GM12865 (cell line): ENCODE measurements around the gene FTCDNL1.

Experiments
- DNase-seq: peaks from one replicate; pipeline ENCODE4 v3.0.0; 2010; ENCODE audit warnings: low read depth
- H3K4me3 ChIP-seq: 2 replicates; pipeline ENCODE4 v1.5.1; 2011; ENCODE audit warnings: mild to moderate bottlenecking, low read depth, low read length, control low read depth
- TF ChIP-seq, protein P1 (sequence below): IDR thresholded peaks from 2 replicates; pipeline ENCODE4 v1.5.1; 2011; ENCODE audit warnings: low read length, control low read depth, low read depth, inconsistent platforms; ENCODE audit not compliant: insufficient read depth; ENCODE audit errors: missing control alignments

FTCDNL1 gene

DNA sequence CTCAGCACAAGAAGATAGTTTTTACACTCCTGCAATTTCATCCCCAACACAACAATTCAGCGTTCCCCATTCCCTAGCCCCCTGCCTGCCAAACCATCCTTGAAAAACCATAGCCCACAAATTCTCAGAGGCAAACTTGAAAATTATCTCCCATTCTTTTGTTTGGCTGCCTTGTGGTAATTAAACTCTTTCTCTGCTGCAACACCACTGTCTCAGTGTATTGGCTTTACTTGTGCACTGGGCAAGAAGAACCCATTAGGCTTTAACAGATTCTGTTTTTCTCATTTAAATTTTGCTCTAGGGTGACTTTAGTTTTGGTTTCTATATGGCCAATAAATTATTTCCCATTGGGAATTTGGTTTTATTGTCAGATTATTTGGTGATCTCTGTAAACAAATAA lies 23.2 kb upstream of the FTCDNL1 start:
- no peak overlapping the region for H3K4me3 ChIP-seq
- TF ChIP-seq, protein P1, sequence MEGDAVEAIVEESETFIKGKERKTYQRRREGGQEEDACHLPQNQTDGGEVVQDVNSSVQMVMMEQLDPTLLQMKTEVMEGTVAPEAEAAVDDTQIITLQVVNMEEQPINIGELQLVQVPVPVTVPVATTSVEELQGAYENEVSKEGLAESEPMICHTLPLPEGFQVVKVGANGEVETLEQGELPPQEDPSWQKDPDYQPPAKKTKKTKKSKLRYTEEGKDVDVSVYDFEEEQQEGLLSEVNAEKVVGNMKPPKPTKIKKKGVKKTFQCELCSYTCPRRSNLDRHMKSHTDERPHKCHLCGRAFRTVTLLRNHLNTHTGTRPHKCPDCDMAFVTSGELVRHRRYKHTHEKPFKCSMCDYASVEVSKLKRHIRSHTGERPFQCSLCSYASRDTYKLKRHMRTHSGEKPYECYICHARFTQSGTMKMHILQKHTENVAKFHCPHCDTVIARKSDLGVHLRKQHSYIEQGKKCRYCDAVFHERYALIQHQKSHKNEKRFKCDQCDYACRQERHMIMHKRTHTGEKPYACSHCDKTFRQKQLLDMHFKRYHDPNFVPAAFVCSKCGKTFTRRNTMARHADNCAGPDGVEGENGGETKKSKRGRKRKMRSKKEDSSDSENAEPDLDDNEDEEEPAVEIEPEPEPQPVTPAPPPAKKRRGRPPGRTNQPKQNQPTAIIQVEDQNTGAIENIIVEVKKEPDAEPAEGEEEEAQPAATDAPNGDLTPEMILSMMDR = no peak
- no peak for DNase-seq

DNA sequence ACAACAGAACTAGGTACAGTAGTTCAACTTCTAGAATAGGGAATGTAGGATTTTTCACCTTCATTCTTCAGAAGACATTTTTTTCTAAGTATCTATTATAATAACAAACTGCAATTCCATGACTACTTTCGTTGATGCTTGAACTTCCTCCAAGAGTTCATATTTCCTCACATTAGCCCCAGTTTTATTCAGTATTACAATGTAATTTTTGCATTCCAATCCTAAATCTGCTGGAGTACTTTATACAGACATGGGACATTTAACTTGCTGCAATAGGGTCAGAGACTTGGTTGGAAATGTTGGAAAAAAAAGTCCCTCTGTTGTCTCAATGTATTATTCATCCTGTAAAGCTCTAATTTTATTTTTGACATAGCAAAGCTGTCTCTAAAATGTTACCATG lies 19.6 kb upstream of the FTCDNL1 start:
- no peak for DNase-seq
- no peak overlapping the region for H3K4me3 ChIP-seq
- TF ChIP-seq, protein P1 = no peak

DNA sequence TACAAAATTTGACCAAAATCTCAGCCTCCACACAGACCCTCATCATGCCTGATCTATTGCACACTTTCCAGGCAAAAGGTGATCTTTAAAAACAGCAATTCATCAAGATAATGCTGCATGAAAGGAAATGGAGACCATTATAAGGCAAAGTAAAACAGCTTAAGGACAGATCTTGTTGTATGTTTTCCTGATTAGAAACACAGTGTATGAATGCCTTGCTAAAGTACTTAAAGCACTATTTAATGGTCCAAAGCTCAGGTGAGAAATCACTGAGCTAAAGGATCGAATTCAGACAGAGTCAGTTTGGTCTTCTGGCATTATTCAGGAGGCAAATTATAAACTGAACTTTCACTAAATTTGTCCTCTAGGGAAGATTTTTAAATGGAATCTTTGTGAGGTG lies 18.7 kb upstream of the FTCDNL1 start:
- TF ChIP-seq, protein P1 = no peak
- no peak overlapping the region for H3K4me3 ChIP-seq

DNA sequence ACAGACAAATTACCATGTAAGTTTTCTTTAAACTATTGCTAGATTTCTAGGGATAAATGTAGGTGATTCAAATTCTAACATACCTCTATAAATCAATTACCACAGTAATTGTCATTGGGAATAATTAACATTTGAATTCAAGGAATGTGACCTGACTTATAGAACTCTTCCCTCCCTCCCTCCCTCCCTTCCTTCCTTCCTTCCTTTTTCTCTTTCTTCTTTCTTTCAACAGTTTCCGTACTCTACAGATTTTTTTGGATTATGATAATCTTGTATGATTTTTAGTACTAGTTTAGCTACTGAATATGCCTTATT lies 18.2 kb upstream of the FTCDNL1 start:
- no peak for DNase-seq
- H3K4me3 ChIP-seq = no peak overlapping the region
- TF ChIP-seq, protein P1 = no peak

More for the DNA sequence above, 18.7 kb upstream of the FTCDNL1 start:
- DNase-seq = no peak

DNA sequence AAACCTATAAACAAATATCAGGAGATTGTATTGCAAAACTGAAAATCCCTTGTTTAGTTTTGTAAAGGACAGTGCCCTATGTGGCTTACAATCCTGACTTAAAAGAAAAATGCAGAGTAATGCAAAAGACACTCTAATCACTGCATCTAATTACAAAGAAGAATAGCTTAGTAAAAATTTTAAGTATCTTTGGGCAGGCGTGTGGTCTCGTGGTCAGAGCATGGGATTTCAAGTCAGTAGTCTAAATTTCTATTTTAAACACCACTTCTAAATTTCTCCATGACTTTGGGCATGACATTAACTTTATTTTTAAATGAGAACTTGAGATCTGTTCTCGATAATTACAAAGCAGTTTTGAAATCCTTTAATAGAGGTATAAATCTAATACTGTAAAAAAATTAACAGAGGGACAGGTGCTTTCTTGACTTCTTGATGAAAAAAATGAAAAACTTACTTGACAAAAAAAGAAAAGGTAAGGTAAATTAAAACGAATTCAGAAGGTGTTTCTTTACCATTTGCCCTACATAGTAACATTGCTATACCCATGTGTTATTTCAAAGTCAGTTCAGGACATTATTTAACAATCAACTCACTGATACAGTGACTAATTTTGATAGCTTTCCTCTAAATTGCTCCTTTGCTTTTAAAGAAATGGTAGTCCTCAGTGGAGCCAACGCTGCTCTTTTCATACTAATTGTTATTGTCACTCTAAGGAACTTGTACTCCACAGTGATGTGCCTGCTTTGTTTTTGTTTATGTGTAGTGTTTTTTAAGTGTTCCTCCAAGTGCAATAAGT lies 17.6 kb upstream of the FTCDNL1 start:
- TF ChIP-seq, protein P1 = no peak
- no peak overlapping the region for H3K4me3 ChIP-seq
- DNase-seq = no peak

DNA sequence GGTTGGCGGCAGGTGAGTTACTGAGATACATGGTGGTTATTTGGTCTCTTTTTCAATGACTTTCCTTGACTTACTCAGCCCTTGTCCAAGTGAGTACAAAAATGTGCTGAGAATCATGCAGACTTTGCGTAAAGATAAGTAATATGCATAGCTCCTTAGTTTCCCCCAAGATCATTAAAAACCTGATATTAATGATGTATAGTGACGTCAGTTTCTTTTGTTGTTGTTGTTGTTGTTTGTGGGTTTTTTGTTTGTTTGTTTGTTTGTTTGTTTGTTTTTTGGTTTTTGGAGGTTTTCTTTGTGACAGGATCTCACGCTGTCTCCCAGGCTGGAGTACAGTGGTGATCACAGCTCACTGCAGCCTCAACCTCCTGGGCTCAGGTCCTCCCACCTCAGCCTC lies 14.9 kb upstream of the FTCDNL1 start:
- H3K4me3 ChIP-seq = no peak overlapping the region
- no peak for DNase-seq
- TF ChIP-seq, protein P1 = no peak

DNA sequence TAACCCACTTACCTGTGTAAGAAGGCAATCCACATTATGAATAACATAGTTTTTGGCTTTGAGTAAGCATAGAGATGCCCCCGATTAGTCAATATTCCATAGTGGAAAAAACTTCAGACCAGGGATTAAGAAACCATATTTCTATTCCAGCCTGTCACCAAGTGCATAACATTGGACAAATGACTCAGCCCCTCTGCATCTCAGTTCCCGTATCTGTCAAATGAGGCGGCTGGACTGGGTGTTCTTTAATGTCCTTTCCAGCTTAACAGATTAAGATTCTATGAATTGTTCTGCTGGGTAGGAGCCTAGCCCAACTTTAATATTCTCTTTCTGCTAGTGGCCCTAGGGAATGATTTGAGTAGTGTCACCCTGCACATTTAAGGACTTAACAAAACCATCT lies 11.8 kb upstream of the FTCDNL1 start:
- DNase-seq = no peak
- H3K4me3 ChIP-seq = no peak overlapping the region
- TF ChIP-seq, protein P1 = no peak
